ENCODE measurements around the gene PIAS1.

Gene PIAS1

DNA sequence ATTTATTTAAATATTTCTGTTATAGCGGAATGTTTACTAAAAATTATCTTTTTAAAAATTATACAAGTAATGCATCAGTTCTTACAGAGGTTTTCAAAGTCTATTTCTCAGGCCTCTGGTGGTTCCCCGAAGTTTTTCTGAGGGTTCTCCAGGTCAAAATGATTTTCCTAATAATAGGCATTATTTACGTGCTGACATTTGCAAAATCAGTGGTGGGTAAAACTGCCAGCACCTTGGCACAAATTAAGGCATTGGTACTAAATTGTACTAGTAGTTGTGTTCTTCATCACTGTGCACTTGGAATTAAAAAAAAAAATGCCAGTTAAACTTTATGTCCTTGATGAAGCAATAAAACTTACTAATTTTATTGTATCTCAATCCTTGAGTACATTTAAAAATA is 9.5 kb downstream of the PIAS1 start:
- no peak for DNase-seq

DNA sequence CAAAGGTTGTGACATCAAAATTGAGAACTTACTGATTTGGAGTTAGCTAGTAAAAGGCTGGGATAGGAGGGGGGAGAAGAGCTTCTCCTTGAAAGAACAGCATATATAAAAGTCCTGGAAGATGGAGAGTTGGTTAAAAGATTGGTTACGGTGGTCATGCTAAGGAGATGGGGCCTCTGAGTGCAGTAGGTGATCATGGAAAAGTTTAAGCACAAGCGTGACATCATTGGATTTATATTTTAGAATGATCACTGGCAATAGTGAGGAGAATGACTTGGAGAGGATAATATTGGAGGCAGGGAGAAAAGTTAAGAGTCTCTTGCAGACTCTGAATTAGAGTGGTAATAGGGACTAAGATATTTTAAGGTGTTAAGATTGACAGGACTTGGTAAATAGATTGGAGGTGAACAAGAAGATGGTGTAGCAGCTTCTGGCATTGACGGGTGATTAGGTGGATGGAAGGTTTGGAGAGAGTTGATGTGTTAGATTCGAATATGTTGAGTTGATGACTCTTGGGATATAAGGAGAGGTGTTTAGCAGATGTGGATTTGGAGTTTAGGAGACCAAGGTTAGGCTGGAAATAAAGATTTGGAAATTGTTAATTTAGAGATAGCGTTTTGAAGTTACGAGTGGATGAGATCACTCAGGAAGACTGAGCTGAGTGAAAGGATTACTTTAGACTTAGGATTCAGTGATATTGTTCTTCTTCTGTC is 19.6 kb downstream of the PIAS1 start:
- no peak for DNase-seq

DNA sequence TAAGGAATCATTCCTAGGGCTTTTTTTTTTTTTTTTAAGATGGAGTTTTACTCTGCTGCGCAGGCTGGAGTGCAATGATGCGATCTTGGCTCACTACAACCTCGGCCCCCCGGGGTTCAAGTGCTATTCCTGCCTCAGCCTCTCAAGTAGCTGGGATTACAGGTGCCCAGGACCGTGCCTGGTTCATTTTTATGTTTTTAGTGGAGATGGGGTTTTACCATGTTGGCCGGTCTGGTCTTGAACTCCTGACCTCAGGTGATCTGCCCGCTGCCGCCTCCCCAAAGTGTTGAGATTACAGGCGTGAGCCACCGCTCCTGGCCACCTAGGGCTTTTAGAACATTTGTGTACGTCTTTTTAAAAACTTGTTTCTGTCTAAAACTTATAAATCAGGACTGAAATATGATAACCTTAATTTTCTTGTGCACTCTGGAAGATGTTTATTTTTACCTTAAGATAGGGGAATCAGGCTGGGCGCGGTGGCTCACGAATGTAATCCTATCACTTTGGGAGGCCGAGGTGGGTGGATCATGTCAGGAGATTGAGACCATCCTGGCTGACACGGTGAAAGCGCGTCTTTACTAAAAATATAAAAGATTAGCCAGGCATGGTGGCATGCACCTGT is 21.8 kb downstream of the PIAS1 start:
- no peak for DNase-seq

DNA sequence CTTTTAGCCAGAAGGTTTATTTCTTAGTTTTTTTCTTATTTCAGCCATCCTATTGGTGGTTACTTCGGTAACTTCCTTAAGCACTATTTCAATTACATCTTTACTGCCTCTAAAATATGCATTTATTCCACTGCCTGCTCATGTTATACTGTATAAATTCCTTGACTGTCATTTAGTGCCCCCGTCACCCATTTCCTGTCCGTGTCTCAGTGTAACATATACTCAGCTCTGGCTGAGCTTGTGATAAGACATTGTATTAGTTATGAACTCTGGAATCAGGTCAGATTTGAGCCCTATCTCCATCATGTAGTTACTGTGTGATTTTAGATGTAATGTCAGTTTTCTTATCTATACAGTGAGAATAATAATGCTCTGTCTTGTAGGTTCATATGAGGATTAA is 24.2 kb downstream of the PIAS1 start:
- no peak for DNase-seq

DNA sequence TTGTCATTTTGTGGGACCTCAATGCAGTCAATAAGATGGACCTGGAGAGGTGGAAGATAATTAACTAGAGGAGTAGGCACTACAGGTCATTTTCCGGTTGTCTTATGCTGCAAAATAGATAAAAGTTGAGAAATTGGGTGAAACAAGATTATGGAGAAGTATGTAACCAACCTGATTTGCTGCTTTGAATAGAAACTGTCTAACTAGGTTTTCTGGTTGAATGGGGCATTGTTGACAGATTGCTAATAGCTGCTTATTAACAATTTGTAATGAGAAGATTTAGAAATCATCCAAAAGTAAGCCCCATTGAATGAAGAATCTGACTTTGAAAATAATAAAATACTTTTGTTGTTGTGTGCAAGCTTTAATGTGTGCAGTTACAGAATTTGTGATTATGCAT is 26.2 kb downstream of the PIAS1 start:
- no peak for DNase-seq

DNA sequence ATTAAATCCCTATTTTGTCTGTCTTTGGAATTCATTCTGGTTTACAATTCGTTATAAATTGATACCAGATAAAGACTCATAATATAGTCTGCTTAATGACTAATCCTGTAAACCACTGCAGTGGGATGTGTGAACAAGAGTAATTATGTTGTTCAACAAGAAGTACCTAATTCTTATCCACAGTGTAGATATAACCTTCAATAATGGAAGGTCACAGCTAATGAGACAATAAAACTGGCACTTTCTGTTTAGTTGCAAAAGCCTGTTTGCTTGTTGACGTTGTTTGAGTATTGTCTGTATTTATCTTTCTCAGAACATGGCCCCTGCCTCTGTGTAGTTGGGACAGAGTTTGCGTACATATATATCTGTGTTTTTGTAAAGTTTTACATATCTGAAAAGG is 26.7 kb downstream of the PIAS1 start:
- DNase-seq: no peak

DNA sequence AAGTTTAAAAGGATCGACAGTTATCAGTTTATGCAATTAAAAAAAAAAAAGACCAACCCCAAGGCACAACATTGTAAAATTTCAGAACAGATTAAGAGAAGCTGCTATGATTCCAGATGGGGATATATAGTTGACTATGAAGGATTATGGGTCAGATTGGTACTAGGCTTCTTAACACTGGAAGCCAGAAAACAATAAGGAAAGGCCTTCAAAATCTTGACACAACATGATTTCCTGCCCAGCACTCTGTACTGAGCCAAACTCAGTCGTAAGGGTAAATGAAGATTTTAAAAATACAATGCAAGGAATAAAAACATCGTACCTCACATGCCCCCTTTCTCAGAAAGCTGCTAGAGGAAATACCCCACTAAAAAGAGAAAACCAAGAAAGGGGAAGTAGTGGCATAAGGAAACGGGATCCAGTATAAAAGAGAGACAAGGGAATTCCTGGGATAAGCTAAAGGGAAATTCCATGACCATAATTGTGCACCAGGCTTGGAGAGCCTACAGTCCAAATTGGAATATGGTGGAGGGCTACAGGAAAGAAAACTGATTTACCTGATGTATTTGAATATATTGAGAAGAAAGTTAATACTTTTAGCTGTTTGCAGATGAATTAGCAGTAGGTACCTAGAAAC is 27.9 kb downstream of the PIAS1 start:
- DNase-seq: no peak

DNA sequence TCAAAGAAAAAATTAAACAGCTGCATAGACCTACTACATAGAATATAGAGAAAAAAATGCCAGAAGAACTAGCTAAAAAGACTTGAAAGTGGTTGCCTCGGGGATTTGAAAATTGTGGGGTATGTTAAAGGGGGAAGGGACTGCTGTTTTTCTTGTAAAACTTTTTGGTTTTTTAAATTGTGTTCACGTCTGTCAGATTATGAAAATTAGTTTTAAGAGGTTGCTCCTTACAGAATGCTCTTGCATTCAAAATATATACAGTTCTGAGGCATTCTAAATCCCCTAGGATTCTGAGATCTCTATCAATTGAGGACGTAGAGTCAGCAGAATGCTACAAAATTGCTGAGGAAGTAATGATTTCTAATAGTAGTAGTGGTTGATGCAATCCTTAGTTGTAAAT is 28.6 kb downstream of the PIAS1 start:
- no peak for DNase-seq

DNA sequence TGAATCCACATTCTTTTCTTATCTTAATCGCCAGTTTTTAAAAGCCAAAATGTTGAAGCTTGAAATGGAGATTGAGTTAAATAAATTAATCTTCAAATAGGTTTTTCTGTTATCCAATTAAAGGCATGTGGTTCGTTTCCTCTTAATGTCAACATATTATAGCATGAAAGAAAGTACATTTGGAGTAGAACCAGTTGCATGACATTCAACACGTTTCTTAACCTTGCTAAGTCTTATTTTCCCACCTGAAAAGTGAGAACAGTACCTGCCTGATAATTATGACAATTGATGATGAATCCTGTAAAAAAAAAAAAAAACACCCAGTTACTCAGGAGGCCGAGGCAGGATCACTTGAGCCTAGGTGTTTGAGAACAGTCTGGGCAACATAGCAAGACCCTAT is 29.3 kb downstream of the PIAS1 start:
- DNase-seq: no peak

DNA sequence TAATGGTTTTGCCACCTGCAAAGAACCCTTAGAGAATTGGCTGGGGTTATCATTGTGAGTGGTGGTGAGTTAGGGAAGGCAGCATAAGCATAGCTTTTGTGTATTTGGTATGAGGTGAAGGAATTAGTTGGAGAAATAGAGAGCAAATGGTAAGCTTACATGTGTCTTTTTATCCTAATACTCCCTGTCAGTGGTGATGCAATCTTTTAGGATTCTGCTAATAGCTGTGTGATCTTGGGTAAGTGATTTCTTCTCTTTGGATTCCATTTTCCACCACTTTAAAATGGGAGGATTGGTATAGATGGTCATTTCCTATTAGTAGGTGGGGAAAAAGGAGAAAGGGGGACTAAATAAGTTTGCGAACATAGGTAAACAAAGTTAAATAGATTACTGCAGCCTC is 30.9 kb downstream of the PIAS1 start:
- no peak for DNase-seq

DNA sequence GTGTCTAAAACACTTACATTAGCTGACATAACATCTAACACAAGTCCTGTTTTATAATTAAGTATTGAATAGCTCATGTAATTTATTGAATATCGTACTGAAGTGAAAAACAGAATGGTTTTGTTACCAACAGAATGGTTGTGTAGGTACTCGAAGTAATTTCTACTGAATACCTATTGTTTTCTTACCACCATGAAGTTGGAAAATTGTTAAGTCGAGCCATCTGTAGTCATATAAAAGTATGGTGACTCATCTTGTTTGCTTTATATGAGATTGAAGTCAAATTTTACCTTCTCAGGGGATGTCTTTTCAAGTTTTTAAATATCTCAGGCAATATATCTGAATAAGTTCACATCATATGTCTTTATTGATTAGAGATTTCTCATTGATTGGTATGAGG is 37.6 kb downstream of the PIAS1 start:
- no peak for DNase-seq

DNA sequence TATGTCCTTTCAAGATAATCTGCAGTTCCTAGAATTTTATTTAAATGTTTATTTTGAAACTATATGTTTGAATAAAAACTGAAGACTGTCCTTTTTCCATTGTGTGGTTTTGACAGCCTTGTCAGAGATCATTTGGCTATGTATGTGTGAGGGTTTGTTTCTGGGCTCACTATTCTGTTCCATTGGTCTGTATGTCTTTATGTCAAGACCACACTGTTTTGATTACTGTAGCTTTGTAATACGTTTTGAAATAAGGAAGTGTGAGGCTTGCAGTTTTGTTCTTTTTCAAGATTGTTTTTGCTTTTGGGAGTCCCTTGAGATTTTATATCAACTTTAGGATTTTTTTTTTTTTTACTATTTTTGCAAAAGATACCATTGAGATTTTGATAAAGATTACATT is 42.0 kb downstream of the PIAS1 start:
- no peak for DNase-seq

DNA sequence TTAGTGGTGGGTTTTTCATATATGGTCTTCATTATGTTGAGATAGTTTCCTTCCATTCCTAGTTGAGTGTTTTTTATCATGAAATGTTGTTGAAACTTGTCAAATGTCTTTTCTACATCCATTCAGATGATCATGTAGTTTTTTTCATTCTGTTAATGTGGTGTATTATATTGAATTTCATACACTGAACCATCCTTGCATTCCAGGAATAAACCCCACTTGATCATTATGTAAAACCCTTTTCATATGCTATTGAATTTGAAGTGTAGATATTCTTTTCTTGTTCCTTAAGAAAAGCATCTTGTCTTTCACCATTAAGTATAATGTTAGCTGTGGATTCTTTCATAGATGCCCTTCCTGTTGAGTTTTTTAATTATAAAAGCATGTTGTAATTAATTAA is 42.9 kb downstream of the PIAS1 start:
- no peak for DNase-seq

DNA sequence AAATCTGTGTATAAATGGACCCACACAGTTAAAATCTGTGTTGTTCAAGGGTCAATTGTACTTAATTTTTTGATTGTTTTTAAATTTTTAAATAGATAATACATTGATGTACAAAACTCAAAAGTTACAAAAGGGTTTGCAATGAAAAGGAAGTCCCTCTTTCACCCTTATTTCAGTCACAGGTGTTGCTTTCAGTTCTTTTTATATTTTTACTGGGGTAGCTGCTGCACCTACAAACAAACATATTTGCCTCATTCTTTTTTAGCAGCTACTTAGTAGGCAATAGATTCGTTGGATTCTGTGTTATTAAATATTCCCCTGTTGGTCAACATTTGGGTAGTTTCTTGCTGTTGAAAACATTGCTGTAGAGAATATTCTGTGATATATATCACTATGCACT is 44.4 kb downstream of the PIAS1 start:
- DNase-seq: no peak

DNA sequence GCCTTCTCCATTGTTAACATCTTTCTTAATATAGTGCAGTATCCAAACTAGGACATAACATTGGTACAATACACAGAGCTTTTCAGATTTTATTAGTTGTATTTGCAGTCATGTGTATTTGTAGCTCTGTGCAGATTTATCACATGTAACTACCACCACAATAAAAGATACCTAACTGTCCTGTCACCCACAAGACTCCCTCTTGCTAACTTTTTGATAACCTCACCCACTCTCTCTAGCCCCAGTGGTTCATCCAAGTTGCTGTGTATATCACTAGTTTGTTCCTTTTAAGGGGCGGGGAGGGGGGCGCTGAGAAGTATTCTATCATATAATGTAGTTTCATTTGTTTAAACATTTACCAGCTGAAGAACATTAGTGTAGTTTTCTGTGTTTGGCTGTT is 46.1 kb downstream of the PIAS1 start:
- DNase-seq: no peak

DNA sequence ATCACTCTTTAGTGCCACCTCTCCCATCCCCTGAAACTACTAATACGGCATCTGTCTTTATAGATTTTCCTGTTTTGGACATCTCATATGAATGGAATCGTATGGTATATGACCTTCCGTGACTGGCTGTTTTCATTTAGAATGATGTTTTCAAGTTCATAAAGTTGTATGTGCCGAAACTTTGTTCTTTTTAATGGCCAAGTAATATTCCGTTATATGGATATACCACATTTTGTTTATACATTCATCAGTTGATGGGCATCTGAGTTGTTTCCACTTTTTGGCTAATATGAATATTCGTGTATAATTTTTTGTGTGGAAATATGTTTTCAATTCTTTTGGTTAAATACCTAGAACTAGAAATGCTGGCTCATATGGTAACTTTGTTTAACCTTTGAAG is 49.5 kb downstream of the PIAS1 start:
- no peak for DNase-seq

DNA sequence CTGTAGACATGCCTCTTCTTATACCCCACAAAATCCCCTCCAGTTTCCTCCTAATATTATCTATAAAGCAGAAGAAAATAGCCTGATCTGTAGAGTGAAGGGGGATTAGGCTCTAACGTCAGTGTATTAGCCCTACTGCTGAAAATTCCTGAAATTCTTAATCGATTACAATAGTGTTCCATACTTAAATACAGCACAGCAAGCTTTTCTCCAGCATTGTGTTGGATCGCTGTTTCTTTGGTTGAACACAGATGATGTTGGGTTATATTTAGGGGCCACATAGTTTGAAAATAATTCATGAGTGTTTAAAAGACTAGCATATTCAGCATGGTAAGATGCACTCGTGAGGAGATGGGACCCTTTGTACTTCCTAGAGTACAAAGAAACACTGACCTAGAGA is 52.5 kb downstream of the PIAS1 start:
- no peak for DNase-seq

DNA sequence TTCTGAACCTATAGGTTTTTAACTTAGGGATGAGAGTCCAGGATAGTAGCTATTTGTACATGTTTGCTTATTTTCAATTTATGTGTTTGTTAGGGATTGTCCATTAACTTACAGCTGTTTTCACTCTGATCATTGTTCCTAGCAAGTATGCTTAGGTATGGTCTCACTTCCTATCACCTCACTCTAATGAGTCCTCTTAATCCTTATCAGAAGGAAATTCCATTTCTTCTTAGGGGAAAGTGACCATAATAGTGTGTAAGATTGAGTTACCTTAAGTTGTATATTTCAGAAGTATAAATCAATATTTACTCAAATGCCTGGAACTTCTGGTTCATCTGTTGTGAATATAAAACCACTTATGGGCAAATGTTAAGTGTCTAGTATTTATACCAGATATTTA is 53.0 kb downstream of the PIAS1 start:
- DNase-seq: no peak

DNA sequence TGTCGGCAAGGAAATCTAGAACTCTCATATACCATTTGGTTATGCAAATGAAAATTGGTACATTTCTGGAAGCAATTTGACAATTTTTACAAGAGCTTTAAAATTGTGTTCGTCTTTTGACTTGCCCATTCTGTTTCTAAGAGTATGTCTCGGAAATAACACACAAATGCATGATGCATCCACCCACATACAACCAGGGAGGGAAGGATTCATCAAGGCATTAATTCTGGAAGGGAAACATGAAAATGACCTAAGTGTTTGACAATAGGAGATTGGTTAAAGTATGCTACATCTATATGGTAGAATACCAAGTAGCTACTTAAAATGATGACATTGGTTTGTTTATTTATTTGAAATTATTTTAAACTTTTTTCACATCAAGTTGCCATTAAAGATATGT is 58.6 kb downstream of the PIAS1 start:
- DNase-seq: no peak

DNA sequence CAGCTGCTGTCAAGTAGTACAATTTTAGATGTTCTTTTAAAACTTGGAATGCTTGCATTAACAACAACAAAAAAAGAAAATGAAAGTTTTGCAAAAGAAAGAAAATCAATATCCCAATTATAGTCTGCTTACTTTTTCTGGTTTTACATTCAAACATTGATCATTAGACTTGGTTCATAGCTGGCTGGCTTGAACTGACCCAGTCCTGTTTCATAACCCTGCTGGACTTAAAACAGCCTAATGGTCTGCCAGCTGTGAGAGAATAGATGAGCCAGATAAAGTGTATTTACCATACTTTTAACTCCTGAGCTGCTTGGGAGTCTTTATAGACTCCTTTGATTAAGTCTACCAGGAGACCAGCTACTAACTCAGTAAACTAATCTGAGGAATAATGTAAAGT is 59.2 kb downstream of the PIAS1 start:
- no peak for DNase-seq

DNA sequence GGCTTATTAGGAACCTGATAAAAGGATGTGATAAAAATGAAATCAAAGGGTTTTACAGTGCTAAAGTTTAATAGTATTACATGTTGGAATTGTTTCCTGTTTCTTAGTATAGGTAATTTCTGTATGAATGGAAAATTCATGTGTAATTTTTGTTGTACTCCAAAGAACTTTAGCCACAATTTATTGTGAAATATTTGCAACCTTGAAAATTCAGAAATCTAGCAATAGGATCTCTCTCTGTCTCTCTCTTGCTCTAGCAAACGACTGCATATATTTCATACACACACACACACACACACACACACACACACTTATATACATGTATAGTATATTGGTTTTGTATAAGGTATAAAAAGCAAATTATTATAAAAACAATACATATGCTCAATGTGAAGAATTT is 59.6 kb downstream of the PIAS1 start:
- no peak for DNase-seq

DNA sequence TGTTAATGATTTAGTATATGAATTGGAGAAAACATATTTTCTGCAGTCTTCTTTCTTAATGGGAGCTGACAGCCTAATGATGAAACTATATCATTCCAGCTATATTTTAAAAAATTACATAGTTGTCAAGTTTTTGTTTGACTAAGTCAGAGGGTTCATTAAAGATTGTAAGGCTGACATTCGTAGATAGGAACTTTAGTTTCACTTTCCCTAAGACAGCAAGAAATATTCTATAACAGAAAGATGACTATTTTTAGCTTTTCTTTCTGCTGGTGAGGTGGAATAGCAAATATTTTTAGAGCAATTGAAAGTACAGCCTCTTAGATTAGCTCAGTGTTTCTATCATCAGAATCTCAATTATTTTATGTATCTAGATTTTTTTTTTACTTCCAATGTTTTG is 60.2 kb downstream of the PIAS1 start:
- no peak for DNase-seq

DNA sequence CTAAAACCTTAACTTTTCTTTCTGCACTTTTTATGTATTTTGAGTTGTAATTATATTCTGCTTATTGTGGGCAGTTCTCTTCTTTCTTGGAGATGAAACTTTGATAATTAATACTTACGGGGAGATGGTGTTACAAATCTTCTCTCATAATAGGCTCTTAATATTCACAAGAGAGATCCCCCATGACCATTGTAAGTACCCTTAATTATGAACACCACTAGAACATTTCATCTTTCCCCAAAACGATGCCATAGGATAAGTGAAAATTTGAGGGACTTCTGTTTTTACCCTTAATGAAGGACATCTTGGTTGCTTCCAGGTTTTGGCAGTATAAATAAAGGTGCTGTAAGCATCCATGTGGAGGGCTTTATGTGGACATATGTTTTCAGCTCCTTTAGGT is 60.7 kb downstream of the PIAS1 start:
- DNase-seq: no peak

DNA sequence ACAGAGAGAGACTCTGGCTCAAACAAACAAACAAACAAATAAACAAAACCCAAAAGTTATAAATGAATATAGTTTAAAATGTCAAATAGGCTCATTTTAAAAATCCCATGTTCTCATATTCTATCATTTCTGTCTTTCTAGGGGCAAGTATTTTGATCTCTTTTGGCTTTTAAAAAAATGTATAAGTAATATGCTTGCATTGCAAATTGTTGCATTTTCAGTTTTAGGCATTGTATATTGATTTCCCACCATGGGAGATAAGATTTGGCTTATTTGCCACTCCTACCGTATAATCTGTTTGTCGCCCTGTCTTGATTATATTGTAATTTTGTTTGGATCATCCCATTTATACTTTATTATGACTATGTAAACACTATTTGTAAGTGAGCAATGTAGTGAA is 70.6 kb downstream of the PIAS1 start:
- DNase-seq: no peak

DNA sequence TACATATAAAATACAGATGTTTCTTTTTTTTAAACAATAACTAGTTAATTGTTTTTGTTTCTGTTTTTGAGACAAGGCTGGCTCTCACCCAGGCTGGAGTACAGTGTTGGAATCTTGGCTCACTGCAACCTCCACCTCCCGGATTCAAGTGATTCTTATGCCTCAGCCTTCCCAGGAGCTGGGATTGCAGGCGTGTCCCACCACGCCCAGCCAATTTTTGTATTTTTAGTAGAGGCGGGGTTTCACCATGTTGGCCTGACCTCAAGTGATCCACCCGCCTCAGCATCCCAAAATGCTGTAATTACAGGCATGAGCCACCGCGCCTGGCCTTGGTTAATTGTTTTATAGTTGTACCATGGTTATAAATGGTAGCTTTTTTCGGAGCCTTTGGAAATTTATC is 72.3 kb downstream of the PIAS1 start:
- DNase-seq: no peak
